HG03066 (cell line): ENCODE data around the gene AHNAK.

ENCODE experiments used
- ATAC-seq: cut with Tn5 transposase; IDR thresholded peaks from one replicate; pipeline ENCODE4 v1.9.1; 2021; ENCODE audit warnings: low read depth; ENCODE audit not compliant: unreplicated experiment

Gene AHNAK

GRCh38 chr11:62439785-62440602, 106.6 kb downstream of the AHNAK start:
- no peak for ATAC-seq

GRCh38 chr11:62438641-62439040, 108.0 kb downstream of the AHNAK start:
- no peak for ATAC-seq

- no peak for ATAC-seq
Observed at GRCh38 chr11:62437616-62438015, 109.0 kb downstream of the AHNAK start.

- ATAC-seq = no peak
Observed at GRCh38 chr11:62435846-62436660, 110.6 kb downstream of the AHNAK start.

GRCh38 chr11:62433904-62434276, 112.7 kb downstream of the AHNAK start:
- ATAC-seq = no peak

DNA sequence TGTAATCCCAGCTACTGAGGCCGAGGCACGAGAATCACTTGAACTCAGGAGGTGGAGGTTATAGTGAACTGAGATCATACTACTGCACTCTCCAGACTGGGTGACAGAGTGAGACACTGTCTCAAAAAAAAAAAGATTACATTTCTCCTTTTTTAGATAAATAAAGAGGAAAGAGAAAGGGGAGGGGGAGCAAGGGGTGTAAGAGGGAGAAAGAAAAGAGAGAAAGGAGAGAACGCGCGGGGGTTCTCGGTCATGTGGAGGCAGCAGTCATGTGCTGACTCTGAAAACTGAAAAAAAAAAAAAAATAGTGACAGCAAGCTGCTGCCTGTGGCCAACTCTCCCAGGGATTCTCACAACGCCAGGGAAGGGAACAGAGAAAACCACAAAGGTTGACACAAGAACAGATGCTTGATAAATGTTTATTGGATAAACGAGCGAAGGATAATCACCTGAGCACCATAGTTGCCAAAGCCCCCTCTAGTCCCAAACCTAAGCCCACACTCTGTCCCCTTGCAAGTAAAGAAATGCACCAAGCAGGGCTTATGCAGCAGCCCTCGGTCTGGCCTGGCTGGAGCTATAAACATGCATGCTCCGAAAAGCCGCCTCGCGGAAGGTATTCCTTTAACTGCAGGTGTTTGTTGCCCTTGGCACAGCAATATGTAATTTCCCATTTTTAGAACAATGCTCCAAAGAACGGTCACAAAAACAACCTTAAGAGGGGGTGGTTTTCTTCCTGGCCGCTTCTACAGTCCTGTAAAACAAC, 113.3 kb downstream of the AHNAK start:
- ATAC-seq = no peak

DNA sequence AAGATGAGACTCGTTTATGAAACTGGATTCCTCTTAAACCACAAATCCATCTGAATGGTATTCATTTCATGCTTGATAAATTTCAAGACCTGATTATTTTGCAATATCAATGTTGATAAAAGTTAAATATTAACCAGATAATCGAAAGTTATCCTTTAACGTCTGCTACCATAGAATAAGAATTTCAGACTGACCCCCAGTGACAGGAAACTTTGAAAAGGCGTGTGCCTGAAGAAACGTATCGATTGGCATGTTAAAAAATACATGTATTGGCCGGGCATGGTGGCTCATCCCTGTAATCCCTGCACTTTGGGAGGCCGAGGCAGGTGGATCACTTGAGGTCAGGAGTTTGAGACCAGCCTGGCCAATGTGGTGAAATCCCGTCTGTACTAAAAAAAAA, 113.9 kb downstream of the AHNAK start:
- no peak for ATAC-seq

DNA sequence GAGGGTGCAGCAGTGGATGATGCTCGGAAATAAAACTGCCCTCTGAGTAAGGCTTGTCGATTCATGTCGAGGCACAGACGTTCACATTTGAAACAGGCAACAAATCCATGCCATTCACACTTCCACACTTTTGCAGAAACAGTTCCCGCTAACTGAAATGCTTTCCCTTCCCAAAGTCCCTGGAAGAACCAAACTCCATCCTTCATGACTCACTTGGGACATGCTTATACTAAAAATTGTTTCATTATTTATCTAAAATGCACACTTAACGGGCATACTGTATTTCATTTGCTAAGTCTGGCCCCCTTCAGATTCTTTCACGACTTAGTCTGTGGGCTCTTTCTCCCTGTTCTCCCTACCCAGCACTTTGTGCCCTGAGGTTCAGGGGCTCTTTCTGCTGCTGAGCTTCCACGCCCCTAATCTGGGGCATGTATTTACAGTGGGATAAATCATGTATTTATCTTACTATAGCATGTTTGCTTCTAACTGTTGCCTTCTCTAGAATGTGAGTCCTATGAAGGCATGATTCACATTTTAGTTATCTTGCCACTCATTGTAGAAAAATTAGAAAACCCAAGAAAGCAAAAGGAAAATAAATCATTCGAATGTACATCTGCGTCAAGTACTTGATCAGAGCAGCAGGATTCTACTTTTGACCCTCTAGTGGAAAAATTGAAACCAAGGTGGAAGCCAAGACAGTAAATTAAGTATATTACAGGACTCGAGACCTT, 115.3 kb downstream of the AHNAK start:
- no peak for ATAC-seq

DNA sequence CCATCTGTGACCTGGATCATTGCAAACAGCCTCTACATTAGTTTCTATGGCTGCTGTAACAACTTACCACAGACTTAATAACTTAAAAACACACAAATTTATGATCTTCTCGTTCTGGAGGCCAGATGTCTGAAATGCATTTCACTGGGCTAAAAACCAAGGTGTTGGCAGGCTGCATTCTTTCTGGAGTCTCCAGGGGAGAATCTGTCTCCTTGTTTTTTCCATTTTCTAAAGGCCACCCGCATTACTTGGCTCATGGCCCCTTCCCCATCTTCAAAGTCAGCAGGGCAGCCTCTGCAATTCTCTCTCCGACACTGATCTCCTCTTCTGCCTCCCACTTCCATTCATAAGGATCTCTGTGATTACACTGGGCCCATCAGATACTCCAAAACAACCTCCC, 116.2 kb downstream of the AHNAK start:
- no peak for ATAC-seq

- no peak for ATAC-seq
Observed at GRCh38 chr11:62428871-62429560, 117.6 kb downstream of the AHNAK start.

GRCh38 chr11:62427630-62428233, 118.9 kb downstream of the AHNAK start:
- ATAC-seq = no peak

GRCh38 chr11:62423012-62423411, 123.6 kb downstream of the AHNAK start:
- no peak for ATAC-seq

GRCh38 chr11:62421996-62422395, 124.6 kb downstream of the AHNAK start:
- ATAC-seq = no peak

GRCh38 chr11:62420882-62421281, 125.7 kb downstream of the AHNAK start:
- no peak for ATAC-seq

DNA sequence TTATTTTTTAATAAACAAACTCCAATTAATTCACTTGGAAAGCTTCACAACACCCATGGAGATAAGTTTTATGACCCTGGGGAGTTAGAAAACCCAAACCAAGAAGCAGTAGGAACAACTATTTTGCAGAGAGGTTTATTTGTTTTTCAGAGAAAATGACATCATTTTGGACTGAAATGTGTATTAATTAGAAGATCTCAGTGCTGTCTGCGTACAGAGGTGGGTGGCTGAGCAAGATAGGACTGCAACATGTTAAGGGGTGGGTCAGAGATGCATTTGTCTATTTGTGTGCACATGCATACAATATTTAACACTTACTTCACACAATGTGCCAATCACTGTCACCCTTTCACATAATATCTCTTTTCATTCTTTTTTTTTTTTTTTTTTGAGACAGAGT, 126.7 kb downstream of the AHNAK start:
- no peak for ATAC-seq

- no peak for ATAC-seq
Observed at GRCh38 chr11:62419314-62419929, 127.2 kb downstream of the AHNAK start.

DNA sequence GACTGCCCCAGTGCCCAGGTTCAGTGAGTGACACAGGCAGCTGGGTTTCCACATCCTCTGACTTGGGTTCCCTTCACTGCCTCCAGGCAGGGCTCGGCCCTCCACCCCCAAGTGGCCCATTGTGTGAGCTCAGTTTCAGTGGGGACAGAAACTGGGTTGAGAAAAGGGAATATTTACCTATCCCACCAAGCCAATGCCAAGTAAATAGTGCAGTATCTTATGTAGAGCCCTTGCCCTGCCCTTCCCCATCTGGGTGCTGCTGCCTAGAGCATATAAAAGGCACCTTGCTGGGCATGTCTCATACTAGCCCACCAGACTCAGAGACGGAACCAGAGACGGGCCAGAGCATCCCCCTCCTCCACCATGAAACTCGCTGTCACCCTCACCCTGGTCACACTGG, 127.9 kb downstream of the AHNAK start, which contains the start of gene SCGB1A1:
TSS of gene SCGB1A1 (plus strand) at position 301 of the 400 bp plus-strand sequence. CDS start at position 364, 63 bp downstream.
- ATAC-seq = no peak

DNA sequence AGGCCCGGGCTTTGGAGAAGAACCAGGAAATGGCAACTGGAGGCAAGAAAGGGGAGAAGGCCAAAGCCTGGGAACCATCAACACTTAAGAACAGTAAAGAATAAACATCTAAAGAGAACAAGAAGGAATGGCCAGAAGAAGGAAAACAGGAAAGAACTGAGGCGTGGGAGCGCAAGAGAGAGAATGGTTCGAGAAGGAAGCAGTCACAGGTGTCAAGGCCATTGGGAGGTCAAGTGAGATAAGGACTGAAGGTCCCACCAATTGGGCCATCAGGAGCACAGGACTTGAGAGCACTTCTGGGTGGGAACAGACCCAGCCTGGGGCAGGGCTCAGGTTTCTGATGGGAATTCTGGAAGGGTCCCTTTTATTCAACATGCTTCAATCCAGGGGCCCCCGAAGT, 128.5 kb downstream of the AHNAK start:
- ATAC-seq = no peak

- no peak for ATAC-seq
Observed at GRCh38 chr11:62416596-62416995, 130.0 kb downstream of the AHNAK start.
